A549 (cell line): ENCODE measurements around the gene UNC93A. TPM values are rescaled to one million over a fixed set of nuclear protein-coding genes. Genes with fewer than 3 reads are reported as not detected.
"Not testable (repeated sequence)": the region's sequence is repeated elsewhere in the genome, so short reads cannot be mapped to it uniquely, and the experiment has no call there.

ENCODE experiments used
- ATAC-seq, 2 experiments: fragments of 200-7000 bp in 1 of 2; fragments of >200 bp in 1 of 2; cut with Nextera tagmentation in 1 of 2; cut with Tn5 transposase in 1 of 2; 3 replicates each; pipeline versions ENCODE4 v1.8.0 to v1.9.1; 2018 to 2020; ENCODE audit warnings: mild to moderate bottlenecking in 1 of 2, moderate library complexity in 1 of 2
- CTCF ChIA-PET: fragments of 300-600 bp; sonication (Branson Sonifier 250); formaldehyde crosslinking; extraction: SDS; loops from one replicate; lab custom pipeline; 2021; ENCODE audit warnings: antibody characterized with exemption, inconsistent platforms; lab: Yijun Ruan, JAX
- POLR2A ChIA-PET: fragments of 350-600 bp; formaldehyde crosslinking; extraction: SDS; loops from one replicate; lab custom pipeline; 2021; ENCODE audit warnings: antibody characterized with exemption, inconsistent platforms; lab: Yijun Ruan, JAX
- DNase-seq, 2 experiments: peaks; one replicate each; pipeline versions ENCODE4 v3.0.0 to v3.0.0-alpha.2; 2011 to 2016; ENCODE audit warnings: low read depth in 1 of 2, low spot score in 1 of 2
- FAIRE-seq: peaks from 2 replicates; lab custom pipeline; 2011; peaks lifted over from hg19 to GRCh38; lab: Jason Lieb, UNC
- H3K27ac ChIP-seq, 2 experiments: fragments of >200 bp; sonication (Bioruptor Twin); formaldehyde crosslinking; 3 replicates each; pipeline ENCODE4 v1.5.1; 2016 to 2017
- H3K4me1 ChIP-seq: fragments of >200 bp; sonication (Bioruptor Twin); formaldehyde crosslinking; 3 replicates; pipeline ENCODE4 v1.6.1; 2016
- H3K4me2 ChIP-seq: fragments of >200 bp; sonication (Bioruptor Twin); formaldehyde crosslinking; 3 replicates; pipeline ENCODE4 v1.6.1; 2016
- H3K4me3 ChIP-seq: fragments of >200 bp; sonication (Bioruptor Twin); formaldehyde crosslinking; 3 replicates; pipeline ENCODE4 v1.5.1; 2016
- H3K9me3 ChIP-seq: fragments of >200 bp; sonication (Bioruptor Twin); formaldehyde crosslinking; 3 replicates; pipeline ENCODE4 v1.6.1; 2016
- BHLHE40 ChIP-seq: IDR thresholded peaks from 2 replicates; pipeline ENCODE4 v1.6.1; 2012; ENCODE audit warnings: low read depth, low read length, inconsistent platforms
- CBX2 ChIP-seq: fragments of 200-600 bp; sonication (generic); IDR thresholded peaks from 2 replicates; pipeline ENCODE4 v1.6.1; 2016; ENCODE audit warnings: low read depth, mild to moderate bottlenecking, borderline replicate concordance
- CEBPB ChIP-seq, 2 experiments: fragments of >200 bp in 1 of 2; sonication (Bioruptor Twin) in 1 of 2; formaldehyde crosslinking in 1 of 2; IDR thresholded peaks; 2 replicates each; pipeline ENCODE4 v1.6.1; 2012 to 2016
- EP300 ChIP-seq, 2 experiments: fragments of >200 bp; sonication (Bioruptor Twin); formaldehyde crosslinking; IDR thresholded peaks; 2 replicates in 1 of 2; 3 replicates in 1 of 2; pipeline ENCODE4 v1.6.1; 2016 to 2017
- HEYL ChIP-seq: fragments of 250-450 bp; sonication (Bioruptor Pico); IDR thresholded peaks from 2 replicates; pipeline ENCODE4 v1.8.0; 2021; ENCODE audit warnings: mild to moderate bottlenecking, moderate library complexity
- HOXB13 ChIP-seq: fragments of 250-450 bp; sonication (Bioruptor Pico); IDR thresholded peaks from 2 replicates; pipeline ENCODE4 v1.5.0; 2020; ENCODE audit warnings: low read depth, mild to moderate bottlenecking, moderate library complexity
- JUN ChIP-seq, 2 experiments: fragments of >200 bp; sonication (Bioruptor Twin); formaldehyde crosslinking; IDR thresholded peaks; 2 replicates in 1 of 2; 3 replicates in 1 of 2; pipeline ENCODE4 v1.6.1; 2016 to 2017
- KDM1A ChIP-seq: fragments of 200-600 bp; sonication (generic); IDR thresholded peaks from 2 replicates; pipeline ENCODE4 v1.6.1; 2016; ENCODE audit warnings: low read depth, mild to moderate bottlenecking
- MAZ ChIP-seq: fragments of 150-350 bp; IDR thresholded peaks from 2 replicates; pipeline ENCODE4 v1.6.1; 2014; ENCODE audit warnings: antibody characterized with exemption, low read depth, low read length, borderline replicate concordance
- MYC ChIP-seq: IDR thresholded peaks from 2 replicates; pipeline ENCODE4 v1.6.1; 2012; ENCODE audit warnings: mild to moderate bottlenecking, inconsistent platforms, low read length, improper control_type of control experiment, borderline replicate concordance
- NPAS2 ChIP-seq: fragments of 250-450 bp; sonication (Bioruptor Pico); IDR thresholded peaks from 2 replicates; pipeline ENCODE4 v1.8.0; 2022; ENCODE audit warnings: mild to moderate bottlenecking, moderate library complexity, borderline replicate concordance
- RCOR1 ChIP-seq: fragments of 150-350 bp; IDR thresholded peaks from 2 replicates; pipeline ENCODE4 v1.6.1; 2014; ENCODE audit warnings: antibody characterized with exemption, low read length, low read depth
- RFX5 ChIP-seq: fragments of 450-650 bp; IDR thresholded peaks from 2 replicates; pipeline ENCODE4 v1.7.1; 2014; ENCODE audit warnings: antibody characterized with exemption, mild to moderate bottlenecking, moderate library complexity
- RNF2 ChIP-seq: fragments of 200-600 bp; sonication (generic); IDR thresholded peaks from 2 replicates; pipeline ENCODE4 v1.6.1; 2016; ENCODE audit warnings: low read depth, mild to moderate bottlenecking, antibody characterized with exemption, moderate library complexity, borderline replicate concordance
- TFCP2L1 ChIP-seq: fragments of 250-450 bp; sonication (Bioruptor Pico); IDR thresholded peaks from 2 replicates; pipeline ENCODE4 v1.5.0; 2021; ENCODE audit warnings: mild to moderate bottlenecking
- ZC3H11A ChIP-seq: fragments of 450-650 bp; IDR thresholded peaks from 2 replicates; pipeline ENCODE4 v1.6.1; 2014; ENCODE audit warnings: antibody characterized with exemption, mild to moderate bottlenecking
- WGBS: methylation state at CpG from one replicate; pipeline ENCODE4 v1.1.6; 2017; ENCODE audit errors: missing lambda C conversion rate; 5-methylcytosine and 5-hydroxymethylcytosine counted together
- polyA plus RNA-seq, 4 experiments: library from polyadenylated mRNA; depleted of rRNA in 3 of 4; stranded (reverse); fragments of >200 nt; fragmentation: RNase III in 1 of 4; extraction: RNeasy Plus Mini Kit Qiagen cat#74134 plus additional on column Dnase treatment in 1 of 4; gene quantifications; 2 replicates in 3 of 4; 3 replicates in 1 of 4; pipeline ENCODE4 v1.2.3, GENCODE V29; 2011 to 2017
- TF ChIP-seq, protein P1 (sequence below): fragments of 200-600 bp; sonication (generic); IDR thresholded peaks from 2 replicates; pipeline ENCODE4 v1.6.1; 2016; ENCODE audit warnings: antibody characterized with exemption, mild to moderate bottlenecking, moderate library complexity
- TF ChIP-seq, protein P2 (sequence below): fragments of >200 bp; sonication (Bioruptor Twin); formaldehyde crosslinking; IDR thresholded peaks from 2 replicates; pipeline ENCODE4 v1.6.1; 2016
- TF ChIP-seq, protein P3 (sequence below): IDR thresholded peaks from 2 replicates; pipeline ENCODE4 v1.6.1; 2012
- TF ChIP-seq, protein P4 (sequence below): fragments of 250-450 bp; sonication (Bioruptor Pico); IDR thresholded peaks from 2 replicates; pipeline ENCODE4 v1.5.0; 2021; ENCODE audit warnings: mild to moderate bottlenecking, moderate library complexity, borderline replicate concordance
- TF ChIP-seq, protein P5 (sequence below): fragments of 450-650 bp; IDR thresholded peaks from 2 replicates; pipeline ENCODE4 v1.6.1; 2014; ENCODE audit warnings: antibody characterized with exemption
- TF ChIP-seq, protein P6 (sequence below): fragments of >200 bp; sonication (Bioruptor Twin); formaldehyde crosslinking; IDR thresholded peaks from 3 replicates; pipeline ENCODE4 v1.6.1; 2016

UNC93A gene
- polyA plus RNA-seq, 2 of the 4 experiments (the other 2 are of a cell fraction) = not detected

DNA sequence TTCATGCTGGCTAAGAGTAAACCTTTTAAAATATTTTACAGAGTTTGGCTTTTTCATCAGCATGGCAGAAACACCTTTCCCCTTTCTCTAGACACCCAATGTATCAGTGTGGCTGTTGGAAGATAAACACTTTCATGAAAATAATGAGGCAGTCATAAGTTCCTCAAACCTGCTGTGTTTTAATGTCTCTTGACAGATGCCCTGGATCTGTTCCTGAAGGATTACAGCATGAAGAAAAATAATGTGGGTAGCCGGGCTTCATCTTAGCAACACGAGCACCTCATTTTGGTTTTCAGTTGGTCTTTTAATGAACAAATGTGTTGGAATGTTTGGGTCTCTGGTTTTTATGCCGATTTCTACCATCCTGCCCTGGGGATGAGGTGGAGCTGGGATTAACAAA lies 45.5 kb upstream of the UNC93A start (continued):
- TF ChIP-seq, protein P1, sequence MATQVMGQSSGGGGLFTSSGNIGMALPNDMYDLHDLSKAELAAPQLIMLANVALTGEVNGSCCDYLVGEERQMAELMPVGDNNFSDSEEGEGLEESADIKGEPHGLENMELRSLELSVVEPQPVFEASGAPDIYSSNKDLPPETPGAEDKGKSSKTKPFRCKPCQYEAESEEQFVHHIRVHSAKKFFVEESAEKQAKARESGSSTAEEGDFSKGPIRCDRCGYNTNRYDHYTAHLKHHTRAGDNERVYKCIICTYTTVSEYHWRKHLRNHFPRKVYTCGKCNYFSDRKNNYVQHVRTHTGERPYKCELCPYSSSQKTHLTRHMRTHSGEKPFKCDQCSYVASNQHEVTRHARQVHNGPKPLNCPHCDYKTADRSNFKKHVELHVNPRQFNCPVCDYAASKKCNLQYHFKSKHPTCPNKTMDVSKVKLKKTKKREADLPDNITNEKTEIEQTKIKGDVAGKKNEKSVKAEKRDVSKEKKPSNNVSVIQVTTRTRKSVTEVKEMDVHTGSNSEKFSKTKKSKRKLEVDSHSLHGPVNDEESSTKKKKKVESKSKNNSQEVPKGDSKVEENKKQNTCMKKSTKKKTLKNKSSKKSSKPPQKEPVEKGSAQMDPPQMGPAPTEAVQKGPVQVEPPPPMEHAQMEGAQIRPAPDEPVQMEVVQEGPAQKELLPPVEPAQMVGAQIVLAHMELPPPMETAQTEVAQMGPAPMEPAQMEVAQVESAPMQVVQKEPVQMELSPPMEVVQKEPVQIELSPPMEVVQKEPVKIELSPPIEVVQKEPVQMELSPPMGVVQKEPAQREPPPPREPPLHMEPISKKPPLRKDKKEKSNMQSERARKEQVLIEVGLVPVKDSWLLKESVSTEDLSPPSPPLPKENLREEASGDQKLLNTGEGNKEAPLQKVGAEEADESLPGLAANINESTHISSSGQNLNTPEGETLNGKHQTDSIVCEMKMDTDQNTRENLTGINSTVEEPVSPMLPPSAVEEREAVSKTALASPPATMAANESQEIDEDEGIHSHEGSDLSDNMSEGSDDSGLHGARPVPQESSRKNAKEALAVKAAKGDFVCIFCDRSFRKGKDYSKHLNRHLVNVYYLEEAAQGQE = no peak
- TF ChIP-seq CEBPB (IDR thresholded peaks at IDR 0.05) = no peak
- TF ChIP-seq, all 56 proteins: peak for 0

DNA sequence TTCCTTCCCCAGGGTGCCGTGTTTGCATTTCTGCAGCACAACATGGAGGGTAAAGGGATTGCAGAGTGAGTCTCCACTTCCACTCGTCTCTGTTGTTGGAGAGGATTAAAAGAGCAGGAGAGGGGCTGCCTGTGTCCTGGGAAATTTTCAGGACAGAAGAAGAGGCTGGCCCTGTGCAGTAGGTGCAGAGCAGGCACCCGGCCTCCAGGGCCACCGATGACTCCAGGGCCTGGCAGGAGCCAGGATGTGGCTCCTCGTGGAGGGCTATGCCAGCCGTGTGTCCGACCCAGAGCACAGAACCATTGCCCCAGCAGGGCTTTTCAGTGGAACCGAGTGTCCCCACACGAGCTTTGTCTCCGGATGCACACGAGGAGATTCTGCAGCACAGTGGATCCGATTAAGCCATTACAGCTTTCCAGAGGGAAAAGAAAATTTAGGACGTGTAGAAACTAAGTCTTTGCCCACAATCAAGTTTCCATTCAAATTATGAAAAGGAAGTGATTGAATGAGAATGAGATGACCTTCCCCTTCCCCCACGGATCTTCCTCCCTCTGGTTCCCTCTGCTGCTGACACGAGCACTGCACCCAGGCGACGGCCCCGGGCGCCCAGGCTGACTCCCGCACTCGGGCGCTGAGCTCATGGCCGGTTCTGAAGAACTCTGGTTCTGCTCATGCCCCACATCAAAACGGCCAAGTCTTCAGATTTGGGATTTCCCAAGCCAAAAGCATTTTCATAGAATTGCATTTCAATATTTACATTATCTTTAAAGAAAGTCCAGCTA lies 43.1 kb upstream of the UNC93A start:
- ChIA-PET CTCF (interaction anchor here (0.7 to 1.1 kb wide), 2 partner anchors 22 to 473 kb away, joined by 3 read pairs; no protein-coding TSS in a partner anchor), POLR2A (no interaction called here)
- H3K4me1 ChIP-seq = no peaks in the 10 kb centered on the region
- WGBS = 66% methylated on average over 12 of the region's 24 CpGs
- TF ChIP-seq TFCP2L1 = no peak
- TF ChIP-seq KDM1A = no peak
- TF ChIP-seq, protein P2, sequence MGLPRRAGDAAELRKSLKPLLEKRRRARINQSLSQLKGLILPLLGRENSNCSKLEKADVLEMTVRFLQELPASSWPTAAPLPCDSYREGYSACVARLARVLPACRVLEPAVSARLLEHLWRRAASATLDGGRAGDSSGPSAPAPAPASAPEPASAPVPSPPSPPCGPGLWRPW = no peak
- no peak for TF ChIP-seq JUN (IDR thresholded peaks at IDR 0.05)
- TF ChIP-seq, protein P3, sequence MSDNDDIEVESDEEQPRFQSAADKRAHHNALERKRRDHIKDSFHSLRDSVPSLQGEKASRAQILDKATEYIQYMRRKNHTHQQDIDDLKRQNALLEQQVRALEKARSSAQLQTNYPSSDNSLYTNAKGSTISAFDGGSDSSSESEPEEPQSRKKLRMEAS = no peak
- TF ChIP-seq EP300 (IDR thresholded peaks at IDR 0.05) = no peak
- no peak for TF ChIP-seq BHLHE40
- TF ChIP-seq ZC3H11A = no peak
- H3K9me3 ChIP-seq = no peaks in the 10 kb centered on the region
- H3K4me3 ChIP-seq = no peak overlapping the region
- FAIRE-seq (no peak), DNase-seq (no peak), ATAC-seq (no peak)
- no peak overlapping the region for H3K27ac ChIP-seq
- no peak overlapping the region for H3K4me2 ChIP-seq

DNA sequence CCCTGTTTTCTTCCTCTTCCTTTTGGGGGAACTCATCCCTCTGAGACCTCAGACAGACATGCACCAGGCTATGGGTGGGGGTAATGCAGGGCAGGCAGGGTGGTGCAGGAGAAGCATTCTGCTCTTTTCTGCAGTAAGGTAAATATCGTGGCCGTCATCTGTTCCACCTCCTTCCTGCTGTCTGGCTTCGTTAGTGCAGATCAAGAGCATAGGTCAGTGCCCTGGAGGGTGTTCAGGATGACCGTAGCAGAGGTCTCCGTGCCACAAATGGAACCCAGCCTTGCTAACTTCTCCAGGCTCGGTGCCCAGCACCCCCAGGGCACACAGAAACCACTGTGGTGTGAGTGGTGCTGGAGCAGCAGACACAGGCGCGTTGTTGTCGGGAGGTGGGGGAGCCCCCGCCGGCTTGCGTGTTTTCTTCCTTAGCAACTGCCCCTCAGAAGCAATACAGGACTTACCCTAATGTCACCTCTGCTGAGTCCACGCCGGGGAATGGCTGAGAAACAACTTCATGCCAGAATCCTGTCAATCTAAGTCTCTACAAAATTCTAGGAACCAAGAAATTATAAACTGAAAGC lies 42.1 kb upstream of the UNC93A start:
- ATAC-seq, CTCF ChIA-PET, H3K9me3 ChIP-seq, POLR2A ChIA-PET, H3K4me1 ChIP-seq, H3K4me2 ChIP-seq, H3K4me3 ChIP-seq, DNase-seq, H3K27ac ChIP-seq, FAIRE-seq: not testable (repeated sequence)
- 58% methylated on average over 9 of the region's 14 CpGs for WGBS

DNA sequence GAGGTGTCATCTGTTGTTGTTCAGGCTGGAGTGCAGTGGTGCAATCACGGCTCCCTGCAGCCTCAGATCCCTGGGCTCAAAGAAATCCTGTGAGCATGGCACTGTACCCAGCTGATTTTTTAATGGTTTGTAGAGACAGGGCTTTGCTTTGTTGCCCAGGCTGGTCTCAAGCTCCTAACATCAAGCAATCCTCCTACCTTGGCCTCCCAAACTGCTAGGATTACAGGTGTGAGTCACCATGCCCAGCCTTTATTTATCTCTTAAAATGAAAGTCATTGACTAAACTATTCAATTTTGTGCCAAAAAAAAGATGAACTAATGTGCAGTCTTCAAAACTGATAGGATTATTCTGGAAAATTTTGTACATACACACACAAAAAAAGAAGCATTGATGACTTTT lies 38.8 kb upstream of the UNC93A start:
- DNase-seq (no peak), ATAC-seq (no peak), FAIRE-seq (no peak)
- H3K9me3 ChIP-seq = peaks cover 3% of the 10 kb centered on the region; the same call in 1 of the 3 replicates
- H3K4me2 ChIP-seq = no peak overlapping the region
- H3K4me3 ChIP-seq = no peak overlapping the region
- ChIA-PET POLR2A (no interaction called here), CTCF (no interaction called here)
- 27% methylated on average over 1 of the region's 1 CpG for WGBS
- no peak overlapping the region for H3K27ac ChIP-seq
- H3K4me1 ChIP-seq = no peaks in the 10 kb centered on the region
- TF ChIP-seq, protein P4, sequence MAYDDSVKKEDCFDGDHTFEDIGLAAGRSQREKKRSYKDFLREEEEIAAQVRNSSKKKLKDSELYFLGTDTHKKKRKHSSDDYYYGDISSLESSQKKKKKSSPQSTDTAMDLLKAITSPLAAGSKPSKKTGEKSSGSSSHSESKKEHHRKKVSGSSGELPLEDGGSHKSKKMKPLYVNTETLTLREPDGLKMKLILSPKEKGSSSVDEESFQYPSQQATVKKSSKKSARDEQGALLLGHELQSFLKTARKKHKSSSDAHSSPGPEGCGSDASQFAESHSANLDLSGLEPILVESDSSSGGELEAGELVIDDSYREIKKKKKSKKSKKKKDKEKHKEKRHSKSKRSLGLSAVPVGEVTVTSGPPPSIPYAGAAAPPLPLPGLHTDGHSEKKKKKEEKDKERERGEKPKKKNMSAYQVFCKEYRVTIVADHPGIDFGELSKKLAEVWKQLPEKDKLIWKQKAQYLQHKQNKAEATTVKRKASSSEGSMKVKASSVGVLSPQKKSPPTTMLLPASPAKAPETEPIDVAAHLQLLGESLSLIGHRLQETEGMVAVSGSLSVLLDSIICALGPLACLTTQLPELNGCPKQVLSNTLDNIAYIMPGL = no peak
- TF ChIP-seq MAZ (no peak), RCOR1 (no peak), HEYL (CRISPR knock-in tag) (no peak), HOXB13 (CRISPR knock-in tag) (no peak), RNF2 (no peak), MYC (no peak), RFX5 (no peak), NPAS2 (CRISPR knock-in tag) (no peak), CBX2 (no peak)
- TF ChIP-seq, protein P5, sequence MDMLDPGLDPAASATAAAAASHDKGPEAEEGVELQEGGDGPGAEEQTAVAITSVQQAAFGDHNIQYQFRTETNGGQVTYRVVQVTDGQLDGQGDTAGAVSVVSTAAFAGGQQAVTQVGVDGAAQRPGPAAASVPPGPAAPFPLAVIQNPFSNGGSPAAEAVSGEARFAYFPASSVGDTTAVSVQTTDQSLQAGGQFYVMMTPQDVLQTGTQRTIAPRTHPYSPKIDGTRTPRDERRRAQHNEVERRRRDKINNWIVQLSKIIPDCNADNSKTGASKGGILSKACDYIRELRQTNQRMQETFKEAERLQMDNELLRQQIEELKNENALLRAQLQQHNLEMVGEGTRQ = no peak
- TF ChIP-seq, protein P6, sequence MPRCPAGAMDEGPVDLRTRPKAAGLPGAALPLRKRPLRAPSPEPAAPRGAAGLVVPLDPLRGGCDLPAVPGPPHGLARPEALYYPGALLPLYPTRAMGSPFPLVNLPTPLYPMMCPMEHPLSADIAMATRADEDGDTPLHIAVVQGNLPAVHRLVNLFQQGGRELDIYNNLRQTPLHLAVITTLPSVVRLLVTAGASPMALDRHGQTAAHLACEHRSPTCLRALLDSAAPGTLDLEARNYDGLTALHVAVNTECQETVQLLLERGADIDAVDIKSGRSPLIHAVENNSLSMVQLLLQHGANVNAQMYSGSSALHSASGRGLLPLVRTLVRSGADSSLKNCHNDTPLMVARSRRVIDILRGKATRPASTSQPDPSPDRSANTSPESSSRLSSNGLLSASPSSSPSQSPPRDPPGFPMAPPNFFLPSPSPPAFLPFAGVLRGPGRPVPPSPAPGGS = no peak
- TF ChIP-seq, protein P3 = no peak
